Measurements from ENCODE around the gene GID8. TPM values are rescaled to one million over a fixed set of nuclear protein-coding genes. Genes with fewer than 3 reads are reported as not detected.

Gene GID8
- total and polyA plus RNA-seq, 2 of the 13 experiments (the other 11 are each of a cell fraction or from before 2014, with no cell fraction given) = 39.6 to 59.8 TPM

DNA sequence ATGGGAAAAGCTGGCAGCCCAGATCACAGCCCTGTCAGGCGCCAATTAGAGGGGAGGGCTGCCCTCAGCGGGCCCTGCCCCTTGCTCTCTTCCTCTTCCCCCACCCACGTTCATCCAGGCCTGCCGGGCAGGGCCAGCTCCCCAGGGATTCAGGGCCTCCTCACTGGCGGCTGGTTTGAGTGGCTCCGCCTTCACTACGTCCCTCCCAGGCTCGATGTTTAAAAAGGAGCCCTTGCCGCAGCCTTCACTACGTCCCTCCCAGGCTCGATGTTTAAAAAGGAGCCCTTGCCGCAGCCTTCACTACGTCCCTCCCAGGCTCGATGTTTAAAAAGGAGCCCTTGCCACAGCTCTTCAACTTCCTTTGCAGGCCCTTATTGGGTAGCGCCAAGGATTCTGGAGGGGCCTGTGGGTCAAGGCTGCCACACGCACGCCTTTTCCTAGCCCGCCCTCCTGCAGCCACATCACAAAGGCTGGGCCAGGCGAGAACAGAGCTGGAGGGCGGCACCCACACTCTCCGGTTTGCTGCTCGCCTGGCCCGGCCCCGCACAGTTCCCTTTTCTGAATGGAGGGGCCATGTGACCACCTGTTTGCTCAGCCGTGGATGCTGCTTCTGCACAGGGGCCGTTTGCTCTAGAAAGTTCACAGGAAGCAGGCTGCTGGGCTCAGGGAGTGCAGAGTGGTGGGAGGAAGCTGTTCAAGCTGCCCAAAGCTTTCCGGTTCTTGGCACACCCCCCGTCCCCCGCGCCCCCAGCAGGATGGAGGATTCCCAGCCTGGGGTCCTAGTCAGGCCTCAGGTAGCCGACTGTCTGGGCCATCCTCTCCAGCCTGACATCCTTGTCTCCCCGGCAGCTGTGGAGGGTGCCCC is 16.1 kb downstream of the GID8 start (continued):
- TF ChIP-seq, protein P1, sequence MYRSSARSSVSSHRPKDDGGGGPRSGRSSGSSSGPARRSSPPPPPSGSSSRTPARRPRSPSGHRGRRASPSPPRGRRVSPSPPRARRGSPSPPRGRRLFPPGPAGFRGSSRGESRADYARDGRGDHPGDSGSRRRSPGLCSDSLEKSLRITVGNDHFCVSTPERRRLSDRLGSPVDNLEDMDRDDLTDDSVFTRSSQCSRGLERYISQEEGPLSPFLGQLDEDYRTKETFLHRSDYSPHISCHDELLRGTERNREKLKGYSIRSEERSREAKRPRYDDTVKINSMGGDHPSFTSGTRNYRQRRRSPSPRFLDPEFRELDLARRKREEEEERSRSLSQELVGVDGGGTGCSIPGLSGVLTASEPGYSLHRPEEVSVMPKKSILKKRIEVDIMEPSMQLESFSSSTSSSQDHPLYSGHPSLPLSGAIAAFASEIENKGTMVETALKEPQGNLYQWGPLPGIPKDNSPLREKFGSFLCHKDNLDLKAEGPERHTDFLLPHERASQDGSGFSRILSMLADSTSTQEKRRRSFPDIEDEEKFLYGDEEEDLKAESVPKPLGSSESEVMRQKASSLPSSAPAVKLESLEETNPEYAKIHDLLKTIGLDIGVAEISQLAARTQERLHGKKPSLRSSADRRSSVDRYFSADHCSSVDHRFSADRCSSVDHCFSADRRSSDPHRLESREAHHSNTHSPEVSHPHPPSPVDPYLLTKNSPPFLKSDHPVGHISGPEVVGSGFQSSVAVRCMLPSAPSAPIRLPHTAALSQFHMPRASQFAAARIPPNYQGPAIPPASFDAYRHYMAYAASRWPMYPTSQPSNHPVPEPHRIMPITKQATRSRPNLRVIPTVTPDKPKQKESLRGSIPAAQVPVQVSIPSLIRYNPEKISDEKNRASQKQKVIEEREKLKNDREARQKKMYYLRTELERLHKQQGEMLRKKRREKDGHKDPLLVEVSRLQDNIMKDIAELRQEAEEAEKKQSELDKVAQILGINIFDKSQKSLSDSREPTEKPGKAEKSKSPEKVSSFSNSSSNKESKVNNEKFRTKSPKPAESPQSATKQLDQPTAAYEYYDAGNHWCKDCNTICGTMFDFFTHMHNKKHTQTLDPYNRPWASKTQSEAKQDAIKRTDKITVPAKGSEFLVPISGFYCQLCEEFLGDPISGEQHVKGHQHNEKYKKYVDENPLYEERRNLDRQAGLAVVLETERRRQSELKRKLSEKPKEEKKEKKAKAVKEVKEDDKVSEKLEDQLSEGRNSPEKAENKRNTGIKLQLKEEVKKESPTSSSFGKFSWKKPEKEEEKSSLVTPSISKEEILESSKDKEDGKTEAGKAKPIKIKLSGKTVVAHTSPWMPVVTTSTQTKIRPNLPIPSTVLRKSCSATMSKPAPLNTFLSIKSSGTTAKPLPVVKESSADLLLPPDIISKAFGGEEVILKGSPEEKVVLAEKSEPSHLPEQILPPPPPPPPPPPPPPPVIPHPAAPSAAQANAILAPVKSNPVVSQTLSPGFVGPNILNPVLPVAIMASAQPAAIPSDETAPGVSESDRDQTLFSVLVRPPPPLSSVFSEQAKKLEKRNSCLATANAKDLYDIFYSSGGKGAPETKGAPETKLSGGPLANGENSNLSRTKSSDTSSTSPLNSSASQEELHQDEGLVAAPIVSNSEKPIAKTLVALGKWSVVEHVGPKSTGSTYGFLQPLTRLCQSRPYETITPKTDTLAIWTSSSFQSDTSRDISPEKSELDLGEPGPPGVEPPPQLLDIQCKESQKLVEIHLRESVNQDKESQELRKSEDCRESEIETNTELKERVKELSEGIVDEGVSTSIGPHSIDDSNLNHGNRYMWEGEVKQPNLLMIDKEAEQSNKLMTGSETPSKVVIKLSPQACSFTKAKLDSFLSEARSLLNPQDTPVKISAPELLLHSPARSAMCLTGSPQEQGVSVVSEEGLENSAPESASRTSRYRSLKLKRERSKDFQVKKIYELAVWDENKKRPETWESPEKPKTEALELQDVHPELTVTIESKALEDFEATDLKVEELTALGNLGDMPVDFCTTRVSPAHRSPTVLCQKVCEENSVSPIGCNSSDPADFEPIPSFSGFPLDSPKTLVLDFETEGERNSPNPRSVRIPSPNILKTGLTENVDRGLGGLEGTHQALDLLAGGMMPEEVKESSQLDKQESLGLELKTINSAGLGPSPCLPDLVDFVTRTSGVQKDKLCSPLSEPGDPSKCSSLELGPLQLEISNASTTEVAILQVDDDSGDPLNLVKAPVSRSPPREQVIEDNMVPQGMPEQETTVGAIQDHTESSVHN (CRISPR knock-in tag; IDR thresholded peaks at IDR 0.05) = peak; percentile 91; the same call in 1 of the 2 replicates
- TF ChIP-seq, protein P2, sequence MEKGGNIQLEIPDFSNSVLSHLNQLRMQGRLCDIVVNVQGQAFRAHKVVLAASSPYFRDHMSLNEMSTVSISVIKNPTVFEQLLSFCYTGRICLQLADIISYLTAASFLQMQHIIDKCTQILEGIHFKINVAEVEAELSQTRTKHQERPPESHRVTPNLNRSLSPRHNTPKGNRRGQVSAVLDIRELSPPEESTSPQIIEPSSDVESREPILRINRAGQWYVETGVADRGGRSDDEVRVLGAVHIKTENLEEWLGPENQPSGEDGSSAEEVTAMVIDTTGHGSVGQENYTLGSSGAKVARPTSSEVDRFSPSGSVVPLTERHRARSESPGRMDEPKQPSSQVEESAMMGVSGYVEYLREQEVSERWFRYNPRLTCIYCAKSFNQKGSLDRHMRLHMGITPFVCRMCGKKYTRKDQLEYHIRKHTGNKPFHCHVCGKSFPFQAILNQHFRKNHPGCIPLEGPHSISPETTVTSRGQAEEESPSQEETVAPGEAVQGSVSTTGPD (CRISPR knock-in tag; IDR thresholded peaks at IDR 0.05) = peak; percentile 90
- TF ChIP-seq ZNF205 (CRISPR knock-in tag; IDR thresholded peaks at IDR 0.05) (peak; percentile 94), ZBTB10 (CRISPR knock-in tag; IDR thresholded peaks at IDR 0.05; ENCODE audit: borderline replicate concordance) (peak; percentile 92; the same call in 1 of the 2 replicates), BRD4 (CRISPR knock-in tag; IDR thresholded peaks at IDR 0.05) (no peak; the same call in 1 of the 2 replicates), RAD51 (IDR thresholded peaks at IDR 0.05; ENCODE audit: borderline replicate concordance) (peak; percentile 74), U2AF1 (optimal IDR thresholded peaks at IDR 0.05; ENCODE audit: low read depth, low read length) (peak; percentile 62), PPARG (CRISPR knock-in tag; conservative IDR thresholded peaks at IDR 0.05) (peak; percentile 9; the same call in 1 of the 2 replicates), FOXA1 (IDR thresholded peaks at IDR 0.05) (no peak), FOXA1 (CRISPR knock-in tag; IDR thresholded peaks at IDR 0.05) (peak; percentile 90), ZNF510 (CRISPR knock-in tag; IDR thresholded peaks at IDR 0.05; ENCODE audit: low read depth) (peak; percentile 99), ZNF296 (CRISPR knock-in tag; conservative IDR thresholded peaks at IDR 0.05) (peak; percentile 71), FIP1L1 (IDR thresholded peaks at IDR 0.05; ENCODE audit: borderline replicate concordance, insufficient read depth, low read depth, low read length) (peak; percentile 67; the same call in 1 of the 2 replicates)
- TF ChIP-seq, protein P3, sequence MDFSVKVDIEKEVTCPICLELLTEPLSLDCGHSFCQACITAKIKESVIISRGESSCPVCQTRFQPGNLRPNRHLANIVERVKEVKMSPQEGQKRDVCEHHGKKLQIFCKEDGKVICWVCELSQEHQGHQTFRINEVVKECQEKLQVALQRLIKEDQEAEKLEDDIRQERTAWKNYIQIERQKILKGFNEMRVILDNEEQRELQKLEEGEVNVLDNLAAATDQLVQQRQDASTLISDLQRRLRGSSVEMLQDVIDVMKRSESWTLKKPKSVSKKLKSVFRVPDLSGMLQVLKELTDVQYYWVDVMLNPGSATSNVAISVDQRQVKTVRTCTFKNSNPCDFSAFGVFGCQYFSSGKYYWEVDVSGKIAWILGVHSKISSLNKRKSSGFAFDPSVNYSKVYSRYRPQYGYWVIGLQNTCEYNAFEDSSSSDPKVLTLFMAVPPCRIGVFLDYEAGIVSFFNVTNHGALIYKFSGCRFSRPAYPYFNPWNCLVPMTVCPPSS (IDR thresholded peaks at IDR 0.05) = no peak
